HL-60/S4 (cell line): ENCODE measurements around the gene SHLD3.
"Not testable (repeated sequence)": the region's sequence is repeated elsewhere in the genome, so short reads cannot be mapped to it uniquely, and the experiment has no call there.

Experiments used
- in situ Hi-C: fragments of 300-500 bp; cut with MboI; formaldehyde crosslinking; loops from 2 replicates; pipeline ENCODE4 v1.14.3; 2022; ENCODE audit warnings: low sequenced_read_pairs

Gene SHLD3

GRCh38 chr5:65676056-65676455, 51.2 kb downstream of the SHLD3 start:
- in situ Hi-C loops = not testable (repeated sequence)
